PC-9 (cell line): ENCODE data around the gene CDX1. TPM values are rescaled to one million over a fixed set of nuclear protein-coding genes. Genes with fewer than 3 reads are reported as not detected.

ENCODE experiments used
- BruUV-seq: library from RNA; stranded (reverse); fragments of 400-500 nt; replicated peaks from 2 replicates; lab custom pipeline; 2021; lab: Mats Ljungman, UMichigan
- CTCF ChIA-PET: fragments of 300-600 bp; sonication (Branson Sonifier 250); formaldehyde crosslinking; loops from one replicate; lab custom pipeline; 2022; ENCODE audit warnings: antibody characterized with exemption; lab: Charles Lee
- POLR2A ChIA-PET: fragments of 300-600 bp; sonication (Branson Sonifier 250); formaldehyde crosslinking; loops from one replicate; lab custom pipeline; 2022; ENCODE audit warnings: antibody characterized with exemption; ENCODE audit not compliant: unreplicated experiment; lab: Charles Lee
- DNase-seq, 2 experiments: peaks; one replicate each; pipeline versions ENCODE4 v3.0.0 to v3.0.0-alpha.2; 2015 to 2022; ENCODE audit warnings: mixed read lengths in 1 of 2
- H2AFZ ChIP-seq: fragments of 200-600 bp; sonication (generic); 2 replicates; pipeline ENCODE4 v1.8.1; 2017; ENCODE audit warnings: antibody characterized with exemption
- H3F3A ChIP-seq: fragments of 200-600 bp; sonication (generic); 2 replicates; pipeline ENCODE4 v1.8.1; 2017; ENCODE audit warnings: antibody characterized with exemption, mild to moderate bottlenecking, low read depth; ENCODE audit not compliant: insufficient read depth
- H3K27ac ChIP-seq: fragments of 200-600 bp; sonication (generic); 2 replicates; pipeline ENCODE4 v1.6.1; 2016; ENCODE audit warnings: mixed run types
- H3K27me3 ChIP-seq: fragments of 200-600 bp; sonication (generic); 2 replicates; pipeline ENCODE4 v1.6.1; 2016; ENCODE audit warnings: low read depth, mixed run types; ENCODE audit not compliant: insufficient read depth
- H3K36me3 ChIP-seq: fragments of 200-600 bp; sonication (generic); 2 replicates; pipeline ENCODE4 v1.6.1; 2016; ENCODE audit warnings: low read depth, mixed run types
- H3K4me1 ChIP-seq: fragments of 200-600 bp; sonication (generic); replicated peaks from 2 replicates; pipeline ENCODE4 v1.6.1; 2016; ENCODE audit warnings: mixed run types; ENCODE audit not compliant: insufficient read depth
- H3K4me2 ChIP-seq: fragments of 200-600 bp; sonication (generic); 2 replicates; pipeline ENCODE4 v1.6.1; 2017; ENCODE audit warnings: mixed run types
- H3K4me3 ChIP-seq: fragments of 200-600 bp; sonication (generic); 2 replicates; pipeline ENCODE4 v1.6.1; 2016; ENCODE audit warnings: mixed run types
- H3K79me2 ChIP-seq: fragments of 200-600 bp; sonication (generic); 2 replicates; pipeline ENCODE4 v1.6.1; 2017; ENCODE audit warnings: low read depth, mixed run types
- H3K9me2 ChIP-seq: fragments of 200-600 bp; sonication (generic); 2 replicates; pipeline ENCODE4 v1.8.1; 2017; ENCODE audit warnings: mild to moderate bottlenecking; ENCODE audit not compliant: insufficient read depth
- H3K9me3 ChIP-seq: fragments of 200-600 bp; sonication (generic); 2 replicates; pipeline ENCODE4 v1.8.1; 2016; ENCODE audit warnings: low read depth; ENCODE audit not compliant: insufficient read depth
- H4K20me1 ChIP-seq: fragments of 200-600 bp; sonication (generic); 2 replicates; pipeline ENCODE4 v1.8.1; 2017; ENCODE audit not compliant: insufficient read depth
- CTCF ChIP-seq: fragments of 200-600 bp; sonication (generic); conservative IDR thresholded peaks from 2 replicates; pipeline ENCODE4 v1.6.1; 2017; ENCODE audit warnings: mixed run types, antibody characterized with exemption, mild to moderate bottlenecking, moderate library complexity
- EZH2 ChIP-seq: fragments of 200-600 bp; sonication (generic); IDR thresholded peaks from 2 replicates; pipeline ENCODE4 v1.8.0; 2017; ENCODE audit warnings: antibody characterized with exemption, low read depth
- intact Hi-C: fragments of 100-400 bp; cut with micrococcal nuclease; formaldehyde crosslinking; loops from one replicate; pipeline ENCODE4 v1.10.0; 2022; ENCODE audit not compliant: unreplicated experiment
- total RNA-seq: library from RNA; stranded (reverse); gene quantifications from 2 replicates; pipeline ENCODE4 v1.2.3, GENCODE V29; 2021

The CDX1 gene
- total RNA-seq, 1 experiment from 2014 or later: not detected

GRCh38 chr5:150204590-150204960 is 38.0 kb downstream of the CDX1 start:
- intact Hi-C loops: no loop called here
- Histone ChIP-seq H3K9me3 (no peaks in the 10 kb centered on the region), H3K4me3 (no peak overlapping the region), H3K79me2 (no peaks in the 10 kb centered on the region), H3K4me1 (peaks cover 17% of the 10 kb centered on the region), H3K27me3 (peaks cover 9% of the 10 kb centered on the region), H3K36me3 (no peaks in the 10 kb centered on the region), H3F3A (peaks cover 18% of the 10 kb centered on the region; the same call in 1 of the 2 replicates), H4K20me1 (no peaks in the 10 kb centered on the region), H2AFZ (no peak overlapping the region), H3K27ac (no peak overlapping the region), H3K9me2 (no peaks in the 10 kb centered on the region), H3K4me2 (no peak overlapping the region)
- ChIA-PET CTCF (no interaction called here), POLR2A (no interaction called here)
- no TSS peak for BruUV-seq
- TF ChIP-seq EZH2: no peak
- no peak for TF ChIP-seq CTCF
- DNase-seq: no peak

- no peak overlapping the region for H3K4me3 ChIP-seq
- H3F3A ChIP-seq: peaks cover 22% of the 10 kb centered on the region; the same call in 1 of the 2 replicates
- no peaks in the 10 kb centered on the region for H3K79me2 ChIP-seq
- no peaks in the 10 kb centered on the region for H3K27me3 ChIP-seq
- H3K9me3 ChIP-seq: no peaks in the 10 kb centered on the region
- intact Hi-C loops: no loop called here
- H2AFZ ChIP-seq: no peak overlapping the region
- no peaks in the 10 kb centered on the region for H3K36me3 ChIP-seq
- DNase-seq: no peak
- no peak for TF ChIP-seq CTCF
- TF ChIP-seq EZH2: no peak
- POLR2A ChIA-PET: no interaction called here
- no peak overlapping the region for H3K27ac ChIP-seq
- peaks cover 22% of the 10 kb centered on the region for H3K4me1 ChIP-seq
- CTCF ChIA-PET: interaction anchor here (0.7 kb wide), 1 partner anchor 67 kb away, joined by 3 read pairs; no protein-coding TSS in a partner anchor
- BruUV-seq: no TSS peak
- no peaks in the 10 kb centered on the region for H3K9me2 ChIP-seq
- no peak overlapping the region for H3K4me2 ChIP-seq
- H4K20me1 ChIP-seq: no peaks in the 10 kb centered on the region
These were observed 39.7 kb downstream of the CDX1 start for GRCh38 chr5:150206098-150206778.

GRCh38 chr5:150206779-150207115 is 40.2 kb downstream of the CDX1 start:
- H3F3A ChIP-seq: peaks cover 22% of the 10 kb centered on the region; the same call in 1 of the 2 replicates
- no peaks in the 10 kb centered on the region for H3K9me3 ChIP-seq
- BruUV-seq: no TSS peak
- no peaks in the 10 kb centered on the region for H3K36me3 ChIP-seq
- DNase-seq: no peak
- no peak overlapping the region for H2AFZ ChIP-seq
- H3K79me2 ChIP-seq: no peaks in the 10 kb centered on the region
- no peak overlapping the region for H3K27ac ChIP-seq
- ChIA-PET POLR2A (no interaction called here), CTCF (interaction anchor here (0.7 kb wide), 1 partner anchor 68 kb away, joined by 3 read pairs; no protein-coding TSS in a partner anchor)
- H3K27me3 ChIP-seq: no peaks in the 10 kb centered on the region
- no peaks in the 10 kb centered on the region for H4K20me1 ChIP-seq
- no peak for TF ChIP-seq EZH2
- no peak for TF ChIP-seq CTCF
- H3K4me2 ChIP-seq: no peak overlapping the region
- H3K4me1 ChIP-seq: peaks cover 22% of the 10 kb centered on the region
- intact Hi-C loops: no loop called here
- no peaks in the 10 kb centered on the region for H3K9me2 ChIP-seq
- no peak overlapping the region for H3K4me3 ChIP-seq
